ENCODE results near the gene TYMP.

GRCh38 chr22:50572965-50573364 is 43.2 kb upstream of the TYMP start:
- TF ChIP-seq POLR2A (IDR thresholded peaks at IDR 0.05) = no peak
- TF ChIP-seq, protein P1, sequence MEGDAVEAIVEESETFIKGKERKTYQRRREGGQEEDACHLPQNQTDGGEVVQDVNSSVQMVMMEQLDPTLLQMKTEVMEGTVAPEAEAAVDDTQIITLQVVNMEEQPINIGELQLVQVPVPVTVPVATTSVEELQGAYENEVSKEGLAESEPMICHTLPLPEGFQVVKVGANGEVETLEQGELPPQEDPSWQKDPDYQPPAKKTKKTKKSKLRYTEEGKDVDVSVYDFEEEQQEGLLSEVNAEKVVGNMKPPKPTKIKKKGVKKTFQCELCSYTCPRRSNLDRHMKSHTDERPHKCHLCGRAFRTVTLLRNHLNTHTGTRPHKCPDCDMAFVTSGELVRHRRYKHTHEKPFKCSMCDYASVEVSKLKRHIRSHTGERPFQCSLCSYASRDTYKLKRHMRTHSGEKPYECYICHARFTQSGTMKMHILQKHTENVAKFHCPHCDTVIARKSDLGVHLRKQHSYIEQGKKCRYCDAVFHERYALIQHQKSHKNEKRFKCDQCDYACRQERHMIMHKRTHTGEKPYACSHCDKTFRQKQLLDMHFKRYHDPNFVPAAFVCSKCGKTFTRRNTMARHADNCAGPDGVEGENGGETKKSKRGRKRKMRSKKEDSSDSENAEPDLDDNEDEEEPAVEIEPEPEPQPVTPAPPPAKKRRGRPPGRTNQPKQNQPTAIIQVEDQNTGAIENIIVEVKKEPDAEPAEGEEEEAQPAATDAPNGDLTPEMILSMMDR (IDR thresholded peaks at IDR 0.05) = no peak
- no peak for TF ChIP-seq POLR2AphosphoS5 (IDR thresholded peaks at IDR 0.05)
